B cell (primary cell): Measurements from ENCODE around the gene KATNB1. TPM values are rescaled to one million over a fixed set of nuclear protein-coding genes. Genes with fewer than 3 reads are reported as not detected.

Experiments
- ATAC-seq: fragments of 200-7000 bp; cut with Tn5 transposase; one replicate; pipeline ENCODE4 v1.10.0; 2021; ENCODE audit warnings: low read depth, mild to moderate bottlenecking, moderate number of reproducible peaks, moderate library complexity
- CTCF ChIA-PET: fragments of 350-600 bp; sonication (Branson Sonifier 250); formaldehyde crosslinking; loops from one replicate; lab custom pipeline; 2021; ENCODE audit warnings: antibody characterized with exemption, inconsistent platforms; lab: Charles Lee
- POLR2A ChIA-PET: fragments of 350-600 bp; sonication (Branson Sonifier 250); formaldehyde crosslinking; loops from one replicate; lab custom pipeline; 2021; ENCODE audit warnings: antibody characterized with exemption; lab: Charles Lee
- DNase-seq: peaks from one replicate; pipeline ENCODE4 v3.0.0; 2013
- H2AFZ ChIP-seq: 2 replicates; pipeline ENCODE4 v1.6.1; 2012; ENCODE audit warnings: mild to moderate bottlenecking, low read depth, low read length; ENCODE audit not compliant: insufficient read depth, poor library complexity, severe bottlenecking
- H3K27ac ChIP-seq, 2 donors: 1 replicate in 1 of 2; 2 replicates in 1 of 2; pipeline ENCODE4 v1.5.1; 2012 to 2013; ENCODE audit warnings: low read length in 2 of 2, mild to moderate bottlenecking in 2 of 2, moderate library complexity in 1 of 2
- H3K27me3 ChIP-seq, 4 experiments: fragments of 200-600 bp in 1 of 4; sonication (generic) in 1 of 4; replicated peaks in 1 of 4; 1 replicate in 2 of 4; 2 replicates in 2 of 4; pipeline versions ENCODE4 v1.6.1 to v1.7.0; 2013 to 2016; ENCODE audit warnings: low read length in 3 of 4, mild to moderate bottlenecking in 2 of 4, mixed read lengths in 1 of 4, moderate library complexity in 1 of 4; ENCODE audit not compliant: insufficient read depth in 4 of 4, control insufficient read depth in 3 of 4; ENCODE audit errors: control extremely low read depth in 1 of 4
- H3K36me3 ChIP-seq, 2 experiments: replicated peaks in 1 of 2; 1 replicate in 1 of 2; 2 replicates in 1 of 2; pipeline versions ENCODE4 v1.6.1 to v1.7.1; 2013; ENCODE audit warnings: low read length in 1 of 2; ENCODE audit not compliant: insufficient read depth in 2 of 2, control insufficient read depth in 1 of 2; ENCODE audit errors: control extremely low read depth in 1 of 2, extremely low read depth in 1 of 2
- H3K4me1 ChIP-seq, 2 donors: fragments of 200-600 bp in 1 of 2; sonication (generic) in 1 of 2; 1 replicate in 1 of 2; 2 replicates in 1 of 2; pipeline versions ENCODE4 v1.5.1 to v1.6.1; 2013 to 2017; ENCODE audit warnings: low read length in 2 of 2; ENCODE audit not compliant: control insufficient read depth in 2 of 2, insufficient read depth in 2 of 2
- H3K4me2 ChIP-seq: replicated peaks from 2 replicates; pipeline ENCODE3; 2012; ENCODE audit warnings: mild to moderate bottlenecking, low read depth, low read length; ENCODE audit not compliant: poor library complexity, severe bottlenecking
- H3K4me3 ChIP-seq, 5 experiments: fragments of 200-600 bp in 1 of 5; sonication (generic) in 1 of 5; 1 replicate in 3 of 5; 2 replicates in 2 of 5; pipeline versions ENCODE4 v1.5.1 to v1.7.0; 2011 to 2016; ENCODE audit warnings: low read length in 4 of 5, mild to moderate bottlenecking in 4 of 5, low read depth in 2 of 5, control low read depth in 1 of 5, moderate library complexity in 1 of 5; ENCODE audit not compliant: insufficient read depth in 1 of 5; ENCODE audit errors: control extremely low read depth in 1 of 5, extremely low read depth in 1 of 5
- H3K79me2 ChIP-seq: fragments of 200-600 bp; sonication (generic); one replicate; pipeline ENCODE4 v1.6.0; 2016; ENCODE audit warnings: low read length; ENCODE audit not compliant: control insufficient read depth, insufficient read depth
- H3K9ac ChIP-seq: fragments of 200-600 bp; sonication (generic); 2 replicates; pipeline ENCODE4 v1.6.1; 2017; ENCODE audit warnings: mild to moderate bottlenecking, low read length, moderate library complexity
- H3K9me3 ChIP-seq, 3 donors: one replicate each; pipeline versions ENCODE4 v1.6.1 to v1.7.1; 2013; ENCODE audit warnings: low read length in 2 of 3; ENCODE audit not compliant: control insufficient read depth in 2 of 3, insufficient read depth in 1 of 3; ENCODE audit errors: control extremely low read depth in 1 of 3
- H4K20me1 ChIP-seq: 2 replicates; pipeline ENCODE4 v1.6.0; 2012; ENCODE audit warnings: mild to moderate bottlenecking, low read length; ENCODE audit not compliant: insufficient read depth, control insufficient read depth, poor library complexity, severe bottlenecking
- H3K27ac Mint-ChIP-seq: one replicate; pipeline ENCODE4 v1.8.0; 2021; ENCODE audit warnings: mixed read lengths
- H3K27me3 Mint-ChIP-seq: one replicate; pipeline ENCODE4 v1.8.0; 2021; ENCODE audit warnings: mixed read lengths
- H3K4me1 Mint-ChIP-seq: one replicate; pipeline ENCODE4 v1.8.0; 2021; ENCODE audit warnings: mixed read lengths
- H3K4me3 Mint-ChIP-seq: one replicate; pipeline ENCODE4 v1.8.0; 2021; ENCODE audit warnings: mixed read lengths
- H3K9me3 Mint-ChIP-seq: one replicate; pipeline ENCODE4 v1.8.0; 2022; ENCODE audit warnings: mixed read lengths; ENCODE audit not compliant: insufficient read depth
- CTCF ChIP-seq: fragments of 200-600 bp; IDR thresholded peaks from one replicate; pipeline ENCODE4 v1.8.0; 2022; ENCODE audit warnings: antibody characterized with exemption, mild to moderate bottlenecking
- EZH2 ChIP-seq: IDR thresholded peaks from 2 replicates; pipeline ENCODE4 v1.6.1; 2012; ENCODE audit warnings: borderline replicate concordance, low read depth, mild to moderate bottlenecking, moderate library complexity, low read length; ENCODE audit not compliant: insufficient read depth, poor library complexity, severe bottlenecking
- WGBS: methylation state at CpG from one replicate; pipeline ENCODE4 v1.1.5; 2013; ENCODE audit warnings: missing lambda C conversion rate; ENCODE audit not compliant: insufficient coverage; 5-methylcytosine and 5-hydroxymethylcytosine counted together
- intact Hi-C: fragments of 100-400 bp; cut with micrococcal nuclease; formaldehyde crosslinking; loops from one replicate; pipeline ENCODE4 v1.10.0; 2022
- polyA plus RNA-seq: library from polyadenylated mRNA; depleted of rRNA; stranded (reverse); fragments of >200 nt; gene quantifications from 2 replicates; pipeline ENCODE4 v1.2.3, GENCODE V29; 2012
- total RNA-seq, 2 donors: library from RNA; stranded (reverse); fragments of 120-200 nt in 1 of 2; gene quantifications; 1 replicate in 1 of 2; 2 replicates in 1 of 2; pipeline versions ENCODE4 v1.2.3 to v1.2.4, GENCODE V29; 2013 to 2022

KATNB1 gene
- total and polyA plus RNA-seq, 2 donors (not counting 1 experiment from before 2014, with no cell fraction given) = 20.3 to 29.0 TPM

- H3K9me3 ChIP-seq = no peaks in the 10 kb centered on the region
- H3K27ac ChIP-seq = no peak overlapping the region
- H4K20me1 ChIP-seq = no peaks in the 10 kb centered on the region
- H3K4me1 ChIP-seq = no peaks in the 10 kb centered on the region
- no peak overlapping the region for H3K4me3 ChIP-seq
- no peak overlapping the region for H3K27ac Mint-ChIP-seq
- CTCF ChIA-PET = no interaction called here
- no peaks in the 10 kb centered on the region for H3K79me2 ChIP-seq
- TF ChIP-seq CTCF (no peak), EZH2 (no peak)
- WGBS = 87% methylated on average over 14 of the region's 14 CpGs
- no peak for DNase-seq
- H3K9me3 Mint-ChIP-seq = no peaks in the 10 kb centered on the region
- H3K4me1 Mint-ChIP-seq = no peaks in the 10 kb centered on the region
- no peak overlapping the region for H3K4me2 ChIP-seq
- no peaks in the 10 kb centered on the region for H3K27me3 Mint-ChIP-seq
- no peak overlapping the region for H2AFZ ChIP-seq
- H3K9ac ChIP-seq = no peak overlapping the region
- H3K27me3 ChIP-seq = no peaks in the 10 kb centered on the region
- intact Hi-C loops = no loop called here
- POLR2A ChIA-PET = no interaction called here
- no peak for ATAC-seq
- no peak overlapping the region for H3K4me3 Mint-ChIP-seq
- H3K36me3 ChIP-seq = no peaks in the 10 kb centered on the region
Observed at GRCh38 chr16:57763285-57764005, 27.9 kb downstream of the KATNB1 start.

- Mint-ChIP-seq H3K27me3 (no peaks in the 10 kb centered on the region), H3K27ac (no peak overlapping the region), H3K4me3 (no peak overlapping the region), H3K9me3 (no peaks in the 10 kb centered on the region), H3K4me1 (no peaks in the 10 kb centered on the region)
- DNase-seq (no peak), ATAC-seq (no peak)
- intact Hi-C loops = no loop called here
- H2AFZ ChIP-seq = no peak overlapping the region
- no peaks in the 10 kb centered on the region for H3K9me3 ChIP-seq
- H3K4me3 ChIP-seq = no peak overlapping the region
- H3K4me2 ChIP-seq = no peak overlapping the region
- H3K9ac ChIP-seq = no peak overlapping the region
- 100% methylated on average over 5 of the region's 9 CpGs for WGBS
- no peaks in the 10 kb centered on the region for H3K36me3 ChIP-seq
- no peak overlapping the region for H3K27ac ChIP-seq
- no peaks in the 10 kb centered on the region for H3K4me1 ChIP-seq
- POLR2A ChIA-PET = no interaction called here
- no peaks in the 10 kb centered on the region for H4K20me1 ChIP-seq
- CTCF ChIA-PET = no interaction called here
- no peak for TF ChIP-seq EZH2
- TF ChIP-seq CTCF = no peak
- no peaks in the 10 kb centered on the region for H3K79me2 ChIP-seq
- H3K27me3 ChIP-seq = no peaks in the 10 kb centered on the region
Observed at GRCh38 chr16:57764006-57764340, 28.4 kb downstream of the KATNB1 start.
